ENCODE data around the gene PON1.

Gene PON1

GRCh38 chr7:95312561-95312960 is 11.8 kb downstream of the PON1 start:
- Histone ChIP-seq H3K9me3 (ENCODE audit: severe bottlenecking) (no peaks in the 10 kb centered on the region), H3K36me3 (ENCODE audit: low read depth) (no peaks in the 10 kb centered on the region), H3K4me3 (ENCODE audit: severe bottlenecking) (no peak overlapping the region), H3K27me3 (ENCODE audit: insufficient read depth, poor library complexity, severe bottlenecking) (no peaks in the 10 kb centered on the region), H3K4me1 (ENCODE audit: insufficient read depth, poor library complexity, severe bottlenecking) (no peaks in the 10 kb centered on the region), H3K27ac (ENCODE audit: poor library complexity, severe bottlenecking) (no peak overlapping the region)
- TF ChIP-seq CTCF (IDR thresholded peaks at IDR 0.05; ENCODE audit: poor library complexity, severe bottlenecking): no peak
- DNase-seq (ENCODE audit: low spot score) (no peak), ATAC-seq (ENCODE audit: low read depth) (no peak)

GRCh38 chr7:95311389-95311788 is 12.9 kb downstream of the PON1 start:
- Histone ChIP-seq H3K27me3 (ENCODE audit: insufficient read depth, poor library complexity, severe bottlenecking) (no peaks in the 10 kb centered on the region), H3K27ac (ENCODE audit: poor library complexity, severe bottlenecking) (no peak overlapping the region), H3K4me1 (ENCODE audit: insufficient read depth, poor library complexity, severe bottlenecking) (no peaks in the 10 kb centered on the region), H3K9me3 (ENCODE audit: severe bottlenecking) (no peaks in the 10 kb centered on the region), H3K4me3 (ENCODE audit: severe bottlenecking) (no peak overlapping the region), H3K36me3 (ENCODE audit: low read depth) (no peaks in the 10 kb centered on the region)
- ATAC-seq (ENCODE audit: low read depth) (no peak), DNase-seq (ENCODE audit: low spot score) (no peak)
- TF ChIP-seq CTCF (IDR thresholded peaks at IDR 0.05; ENCODE audit: poor library complexity, severe bottlenecking): no peak

- Histone ChIP-seq H3K27ac (ENCODE audit: poor library complexity, severe bottlenecking) (no peak overlapping the region), H3K4me3 (ENCODE audit: severe bottlenecking) (no peak overlapping the region), H3K27me3 (ENCODE audit: insufficient read depth, poor library complexity, severe bottlenecking) (no peaks in the 10 kb centered on the region), H3K4me1 (ENCODE audit: insufficient read depth, poor library complexity, severe bottlenecking) (no peaks in the 10 kb centered on the region), H3K9me3 (ENCODE audit: severe bottlenecking) (no peaks in the 10 kb centered on the region), H3K36me3 (ENCODE audit: low read depth) (no peaks in the 10 kb centered on the region)
- ATAC-seq (ENCODE audit: low read depth) (no peak), DNase-seq (ENCODE audit: low spot score) (no peak)
- TF ChIP-seq CTCF (IDR thresholded peaks at IDR 0.05; ENCODE audit: poor library complexity, severe bottlenecking): no peak
Measured at GRCh38 chr7:95309951-95310350, 14.4 kb downstream of the PON1 start.

GRCh38 chr7:95304990-95305389 is 19.3 kb downstream of the PON1 start:
- H3K27me3 ChIP-seq (ENCODE audit: insufficient read depth, poor library complexity, severe bottlenecking): no peaks in the 10 kb centered on the region
- DNase-seq (ENCODE audit: low spot score) (no peak), ATAC-seq (ENCODE audit: low read depth) (no peak)
- no peaks in the 10 kb centered on the region for H3K4me1 ChIP-seq (ENCODE audit: insufficient read depth, poor library complexity, severe bottlenecking)
- H3K4me3 ChIP-seq (ENCODE audit: severe bottlenecking): no peak overlapping the region
- no peak for TF ChIP-seq CTCF (IDR thresholded peaks at IDR 0.05; ENCODE audit: poor library complexity, severe bottlenecking)
- H3K27ac ChIP-seq (ENCODE audit: poor library complexity, severe bottlenecking): no peak overlapping the region
- no peaks in the 10 kb centered on the region for H3K36me3 ChIP-seq (ENCODE audit: low read depth)
- H3K9me3 ChIP-seq (ENCODE audit: severe bottlenecking): no peaks in the 10 kb centered on the region

- Histone ChIP-seq H3K9me3 (ENCODE audit: severe bottlenecking) (no peaks in the 10 kb centered on the region), H3K4me1 (ENCODE audit: insufficient read depth, poor library complexity, severe bottlenecking) (no peaks in the 10 kb centered on the region)
- ATAC-seq (ENCODE audit: low read depth): 0 out of 3 replicates have a peak, but pooled peaks have one; percentile 23
Measured at GRCh38 chr7:95303013-95303905, 21.1 kb downstream of the PON1 start.

More at GRCh38 chr7:95303013-95303905, 21.1 kb downstream of the PON1 start:
- no peak overlapping the region for H3K27ac ChIP-seq (ENCODE audit: poor library complexity, severe bottlenecking)
- no peaks in the 10 kb centered on the region for H3K27me3 ChIP-seq (ENCODE audit: insufficient read depth, poor library complexity, severe bottlenecking)
- no peaks in the 10 kb centered on the region for H3K36me3 ChIP-seq (ENCODE audit: low read depth)
- H3K4me3 ChIP-seq (ENCODE audit: severe bottlenecking): no peak overlapping the region
- no peak for DNase-seq (ENCODE audit: low spot score)
- no peak for TF ChIP-seq CTCF (IDR thresholded peaks at IDR 0.05; ENCODE audit: poor library complexity, severe bottlenecking)
